Cerebellar cortex (tissue), 1 donor: Measurements from ENCODE around the gene DCTN3.

Source experiments
- DNase-seq: peaks from one replicate; pipeline ENCODE4 v3.0.0-alpha.2; 2015; ENCODE audit warnings: low spot score

The DCTN3 gene

GRCh38 chr9:34573599-34574325 lies 46.5 kb downstream of the DCTN3 start:
- DNase-seq: no peak

GRCh38 chr9:34572628-34573027 lies 47.7 kb downstream of the DCTN3 start:
- no peak for DNase-seq

- DNase-seq: no peak
Observed at GRCh38 chr9:34572092-34572491, 48.2 kb downstream of the DCTN3 start.

- DNase-seq: no peak
Observed at GRCh38 chr9:34571481-34571810, 48.8 kb downstream of the DCTN3 start.

DNA sequence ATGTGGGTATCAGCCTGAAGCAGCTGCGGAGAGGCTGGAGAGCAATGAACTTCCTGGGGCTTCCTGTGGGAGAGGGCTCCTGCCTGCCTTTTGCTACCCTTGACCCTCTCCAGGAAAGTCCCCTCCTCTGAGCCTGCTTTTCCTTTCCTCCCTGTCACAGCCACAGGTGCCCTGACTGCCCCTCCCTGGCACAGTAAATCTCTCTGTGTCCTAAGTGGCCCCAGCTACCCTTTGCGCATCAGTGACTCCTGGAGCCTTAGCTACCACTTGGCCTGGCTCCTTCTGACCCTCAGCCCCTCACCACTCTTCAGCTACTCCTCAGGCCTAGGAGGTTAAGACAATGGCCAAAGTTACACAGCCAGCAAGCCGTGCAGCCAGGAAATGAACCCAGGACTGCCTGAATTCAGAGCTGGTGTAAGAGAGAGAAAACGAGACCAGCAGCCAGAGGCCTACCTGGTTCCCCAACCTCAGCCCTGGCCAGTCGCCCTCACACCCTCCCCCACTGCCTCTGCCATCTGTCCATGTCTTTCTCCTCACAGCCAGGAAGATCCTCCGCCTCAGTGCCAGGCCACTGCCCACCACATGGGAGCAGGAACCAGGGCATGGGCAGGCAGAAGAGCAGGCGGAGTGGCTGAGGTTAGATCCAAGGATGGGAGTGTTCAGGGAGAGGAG lies 49.4 kb downstream of the DCTN3 start:
- peak; percentile 95 for DNase-seq

DNA sequence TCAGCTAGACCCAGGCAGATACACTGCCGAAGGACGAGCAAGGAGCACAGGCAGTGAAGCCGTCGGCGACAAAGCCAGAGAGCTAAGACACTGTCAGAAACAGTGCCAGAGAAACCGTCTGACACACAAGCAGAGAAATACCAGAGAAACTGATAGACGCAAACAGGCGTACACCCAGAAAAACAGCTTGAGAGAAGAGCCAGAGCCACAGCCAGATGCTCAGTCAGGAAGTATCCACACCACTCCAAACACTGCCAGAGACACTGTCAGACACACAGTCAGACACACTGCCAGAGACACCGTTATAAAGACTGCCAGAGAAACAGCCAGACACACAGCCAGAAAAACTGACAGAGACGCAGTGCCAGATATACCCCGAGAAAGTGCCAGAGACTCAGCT lies 49.9 kb downstream of the DCTN3 start:
- peak; percentile 64 for DNase-seq

DNA sequence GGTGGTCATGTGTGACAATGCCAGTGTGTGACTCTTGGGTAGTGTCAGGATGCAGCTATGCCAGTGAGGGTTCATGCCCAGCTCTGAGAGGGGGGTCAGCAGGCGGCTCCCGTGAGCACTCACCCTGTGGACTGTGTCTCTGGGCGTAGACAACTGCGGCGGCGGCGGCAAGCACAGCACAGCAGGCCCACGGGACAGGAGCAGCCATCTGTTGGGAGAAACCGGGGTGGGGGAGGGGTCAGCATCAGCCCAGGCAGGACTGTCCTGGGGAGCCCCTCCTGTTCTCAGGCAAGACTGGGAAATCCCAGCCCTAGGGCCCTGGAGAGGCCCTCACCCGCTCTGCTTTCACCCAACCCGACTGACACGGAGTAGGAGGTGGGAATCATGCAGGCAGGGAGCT lies 51.5 kb downstream of the DCTN3 start:
- DNase-seq: no peak

- DNase-seq: no peak
Observed at GRCh38 chr9:34568133-34568532, 52.2 kb downstream of the DCTN3 start.

- DNase-seq: peak; percentile 70
Observed at GRCh38 chr9:34566972-34567371, 53.3 kb downstream of the DCTN3 start.

DNA sequence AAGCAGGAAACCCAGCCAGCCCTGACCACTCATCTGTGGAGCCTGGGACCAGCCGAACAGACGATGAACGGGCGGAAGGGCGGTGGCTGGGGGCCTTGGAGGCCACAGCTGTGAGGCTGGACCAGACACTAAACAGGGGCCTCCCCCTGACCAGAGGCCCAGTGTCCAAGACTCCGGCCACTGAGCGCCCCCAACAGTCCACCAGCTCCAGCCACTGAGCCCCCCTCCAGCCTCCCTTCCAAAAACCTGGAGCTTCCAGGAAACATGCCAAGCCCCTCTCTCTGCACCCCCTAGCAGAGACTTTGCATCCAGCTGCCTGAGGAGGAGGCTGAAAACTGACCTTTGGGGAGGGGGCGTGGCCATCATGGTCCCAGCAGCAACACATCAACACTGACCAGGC lies 54.0 kb downstream of the DCTN3 start:
- no peak for DNase-seq

- no peak for DNase-seq
Observed at GRCh38 chr9:34565856-34566255, 54.4 kb downstream of the DCTN3 start.

GRCh38 chr9:34564617-34565016 lies 55.7 kb downstream of the DCTN3 start:
- DNase-seq: no peak
